ENCODE data around the gene SH3PXD2B.

The SH3PXD2B gene

DNA sequence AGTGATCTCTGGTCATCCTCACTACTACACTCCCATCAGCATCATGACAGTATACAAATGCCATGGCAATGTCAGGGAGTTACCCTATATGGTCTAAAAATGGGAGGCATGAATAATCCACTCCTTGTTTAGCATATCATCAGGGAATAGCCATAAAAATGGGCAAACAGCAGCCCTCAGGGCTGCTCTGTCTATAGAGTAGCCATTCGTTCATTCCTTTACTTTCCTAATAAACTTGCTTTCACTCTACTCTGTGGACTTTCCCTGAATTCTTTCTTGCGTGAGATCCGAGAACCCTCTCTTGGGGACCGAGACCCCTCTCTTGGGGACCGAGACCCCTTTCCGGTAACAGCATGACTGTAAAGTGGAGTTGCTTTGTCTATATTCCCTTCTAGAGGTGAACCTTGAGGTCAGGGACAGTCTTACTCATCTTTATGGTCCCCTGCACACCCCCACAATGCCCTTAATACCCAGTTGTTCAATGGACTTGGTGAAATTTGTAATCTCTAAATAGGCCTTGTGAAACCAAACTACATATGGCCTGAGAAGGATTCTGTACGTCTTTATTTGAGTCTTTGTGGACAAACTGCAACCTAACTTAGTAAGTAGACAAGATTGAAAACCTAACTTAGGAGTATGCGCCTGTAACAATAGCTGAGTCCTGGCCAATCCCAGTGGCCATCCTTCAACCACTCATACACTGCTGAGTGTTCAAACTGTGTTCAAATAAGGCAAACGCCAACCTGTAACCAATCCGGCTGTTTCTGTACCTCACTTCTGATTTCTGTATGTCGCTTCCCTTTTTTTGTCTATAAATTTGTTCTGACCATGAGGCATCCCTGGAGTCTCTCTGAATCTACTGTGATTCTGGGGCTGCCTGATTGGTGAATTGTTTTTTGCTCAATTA lies 138.5 kb downstream of the SH3PXD2B start:
- DNase-seq (ENCODE audit: low read depth): no peak
- TF ChIP-seq, protein P1, sequence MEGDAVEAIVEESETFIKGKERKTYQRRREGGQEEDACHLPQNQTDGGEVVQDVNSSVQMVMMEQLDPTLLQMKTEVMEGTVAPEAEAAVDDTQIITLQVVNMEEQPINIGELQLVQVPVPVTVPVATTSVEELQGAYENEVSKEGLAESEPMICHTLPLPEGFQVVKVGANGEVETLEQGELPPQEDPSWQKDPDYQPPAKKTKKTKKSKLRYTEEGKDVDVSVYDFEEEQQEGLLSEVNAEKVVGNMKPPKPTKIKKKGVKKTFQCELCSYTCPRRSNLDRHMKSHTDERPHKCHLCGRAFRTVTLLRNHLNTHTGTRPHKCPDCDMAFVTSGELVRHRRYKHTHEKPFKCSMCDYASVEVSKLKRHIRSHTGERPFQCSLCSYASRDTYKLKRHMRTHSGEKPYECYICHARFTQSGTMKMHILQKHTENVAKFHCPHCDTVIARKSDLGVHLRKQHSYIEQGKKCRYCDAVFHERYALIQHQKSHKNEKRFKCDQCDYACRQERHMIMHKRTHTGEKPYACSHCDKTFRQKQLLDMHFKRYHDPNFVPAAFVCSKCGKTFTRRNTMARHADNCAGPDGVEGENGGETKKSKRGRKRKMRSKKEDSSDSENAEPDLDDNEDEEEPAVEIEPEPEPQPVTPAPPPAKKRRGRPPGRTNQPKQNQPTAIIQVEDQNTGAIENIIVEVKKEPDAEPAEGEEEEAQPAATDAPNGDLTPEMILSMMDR (IDR thresholded peaks at IDR 0.05; ENCODE audit: low read length, missing control alignments): no peak
- no peak overlapping the region for H3K4me3 ChIP-seq (replicated peaks; ENCODE audit: low read depth, low read length)

DNA sequence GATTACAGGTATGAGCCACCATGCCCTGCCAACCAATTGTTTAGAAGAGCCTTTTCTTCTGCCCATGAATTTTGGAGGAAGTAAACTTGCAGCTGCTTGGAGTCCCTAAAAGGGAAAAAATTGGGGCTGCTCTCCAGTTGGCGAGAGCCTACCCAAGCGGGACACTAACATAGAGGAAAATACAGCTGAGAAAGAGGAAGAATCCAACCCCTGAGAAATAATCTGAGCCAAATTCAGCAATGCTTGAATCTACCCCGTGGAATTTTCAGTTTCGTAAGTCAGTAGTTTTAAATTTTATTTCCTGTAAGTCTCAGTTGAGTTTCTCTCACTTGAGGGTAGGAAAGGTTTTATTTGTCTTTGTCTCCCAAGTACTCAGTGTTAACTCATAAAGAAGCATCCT lies 140.4 kb downstream of the SH3PXD2B start:
- TF ChIP-seq, protein P1 (IDR thresholded peaks at IDR 0.05; ENCODE audit: low read length, missing control alignments): no peak
- H3K4me3 ChIP-seq (replicated peaks; ENCODE audit: low read depth, low read length): no peak overlapping the region
- DNase-seq (ENCODE audit: low read depth): no peak

DNA sequence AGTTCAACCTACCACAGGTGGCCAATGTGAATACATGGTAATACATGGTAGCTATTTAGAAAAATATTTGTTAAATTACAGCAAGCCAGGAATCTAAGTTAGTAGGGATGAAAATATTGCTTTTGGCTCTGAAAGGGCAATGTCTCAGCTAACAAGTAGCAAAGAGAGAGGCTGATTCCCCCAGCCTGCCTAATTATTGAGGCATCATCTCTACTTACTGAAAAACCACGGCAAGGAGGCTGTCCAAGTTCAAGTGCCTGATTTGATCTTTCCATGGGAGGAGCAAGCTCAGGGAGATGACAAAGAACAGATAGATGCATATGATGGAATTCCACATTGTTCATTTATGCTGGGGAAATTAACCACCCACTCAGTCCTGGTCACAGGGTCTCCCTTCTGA lies 142.0 kb downstream of the SH3PXD2B start:
- TF ChIP-seq, protein P1 (IDR thresholded peaks at IDR 0.05; ENCODE audit: low read length, missing control alignments): no peak
- H3K4me3 ChIP-seq (replicated peaks; ENCODE audit: low read depth, low read length): no peak overlapping the region
- no peak for DNase-seq (ENCODE audit: low read depth)

DNA sequence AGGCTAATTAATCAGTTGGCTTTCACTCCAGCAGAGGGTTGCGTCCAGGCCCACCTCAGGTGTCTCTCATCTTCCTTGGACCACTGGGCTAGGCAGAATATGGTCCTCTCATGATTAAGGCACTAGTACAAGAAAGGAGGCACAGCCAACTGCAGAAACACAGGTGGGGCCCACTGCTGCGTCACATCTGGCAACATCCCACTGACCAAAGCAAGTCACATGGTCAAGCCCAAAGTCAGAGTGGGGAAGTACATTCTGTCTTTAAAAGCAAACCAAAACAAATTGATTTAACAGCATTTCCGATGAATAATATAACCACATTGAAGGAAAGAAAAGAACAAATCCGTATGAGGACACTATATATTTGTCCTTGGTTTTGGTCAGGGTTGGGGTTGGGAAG lies 142.7 kb downstream of the SH3PXD2B start:
- no peak overlapping the region for H3K4me3 ChIP-seq (replicated peaks; ENCODE audit: low read depth, low read length)
- DNase-seq (ENCODE audit: low read depth): no peak
- TF ChIP-seq, protein P1 (IDR thresholded peaks at IDR 0.05; ENCODE audit: low read length, missing control alignments): no peak

DNA sequence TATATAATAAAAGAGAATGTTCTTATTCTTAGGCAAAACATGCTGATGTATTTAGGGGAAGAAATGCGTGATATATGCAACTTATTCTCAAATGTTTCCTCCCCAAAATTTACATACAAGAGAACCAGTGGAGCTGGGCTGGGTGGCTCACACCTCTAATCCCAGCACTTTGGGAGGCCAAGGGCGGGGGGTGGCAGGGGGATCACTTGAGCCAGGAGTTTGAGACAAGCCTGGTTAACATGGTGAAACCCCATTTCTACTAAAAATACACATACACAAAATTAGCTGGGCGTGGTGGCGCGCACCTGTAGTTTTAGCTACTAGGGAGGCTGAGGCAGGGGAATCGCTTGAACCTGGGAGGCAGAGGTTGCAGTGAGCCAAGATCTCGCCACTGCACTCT lies 143.3 kb downstream of the SH3PXD2B start:
- TF ChIP-seq, protein P1 (IDR thresholded peaks at IDR 0.05; ENCODE audit: low read length, missing control alignments): no peak
- no peak for DNase-seq (ENCODE audit: low read depth)
- no peak overlapping the region for H3K4me3 ChIP-seq (replicated peaks; ENCODE audit: low read depth, low read length)

DNA sequence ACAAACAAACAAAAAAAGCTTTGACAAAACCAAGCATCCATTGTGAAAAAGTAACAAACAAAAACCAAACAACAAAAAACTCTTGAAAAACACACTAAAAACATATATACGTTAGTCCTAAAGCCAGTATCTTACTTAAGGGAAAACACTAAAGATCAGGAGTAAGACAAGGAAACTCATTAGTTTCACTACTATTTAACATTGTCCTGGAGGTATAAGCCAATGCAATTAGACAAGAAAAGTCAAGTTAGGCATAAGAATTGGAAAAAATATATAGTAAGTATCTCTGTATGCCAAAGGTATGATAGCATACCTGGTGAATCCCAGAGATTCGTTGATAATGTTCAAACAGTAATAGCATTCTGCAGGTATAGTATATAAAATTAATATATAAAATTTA lies 148.9 kb downstream of the SH3PXD2B start:
- H3K4me3 ChIP-seq (replicated peaks; ENCODE audit: low read depth, low read length): no peak overlapping the region
- no peak for DNase-seq (ENCODE audit: low read depth)
- TF ChIP-seq, protein P1 (IDR thresholded peaks at IDR 0.05; ENCODE audit: low read length, missing control alignments): no peak
